ENCODE measurements around the gene PIK3R2. TPM values are rescaled to one million over a fixed set of nuclear protein-coding genes. Genes with fewer than 3 reads are reported as not detected.
A peak's percentile ranks its signal among the peaks of the same experiment; 100 is the strongest.

The PIK3R2 gene
- total RNA-seq, 4 donors from 2014 or later = 19.7 to 45.4 (median 28.2) TPM

- TF ChIP-seq POLR2A (IDR thresholded peaks at IDR 0.05) = no peak
- Histone ChIP-seq H3K27ac (no peak overlapping the region), H3K36me3 (peaks cover 0 to 33% (median 0%) of the 10 kb centered on the region in 3 donors)
Measured at GRCh38 chr19:18196511-18196845, 43.5 kb downstream of the PIK3R2 start.

GRCh38 chr19:18197306-18197705, 44.3 kb downstream of the PIK3R2 start:
- H3K36me3 ChIP-seq = peaks cover 0 to 33% (median 0%) of the 10 kb centered on the region in 3 donors
- H3K27ac ChIP-seq = no peak overlapping the region
- TF ChIP-seq CTCF (IDR thresholded peaks at IDR 0.05) = no peak
- TF ChIP-seq POLR2A (IDR thresholded peaks at IDR 0.05) = no peak

More at GRCh38 chr19:18196511-18196845, 43.5 kb downstream of the PIK3R2 start:
- H3K4me1 ChIP-seq = peaks cover 0 to 16% (median 12%) of the 10 kb centered on the region in 4 donors
- no peak overlapping the region for H3K4me3 ChIP-seq
- H3K9me3 ChIP-seq = peaks cover 0 to 4% (median 0%) of the 10 kb centered on the region in 4 donors
- no peaks in the 10 kb centered on the region for H3K27me3 ChIP-seq
- DNase-seq = no peak

GRCh38 chr19:18197941-18198340, 45.0 kb downstream of the PIK3R2 start:
- no peaks in the 10 kb centered on the region for H3K27me3 ChIP-seq
- TF ChIP-seq CTCF (IDR thresholded peaks at IDR 0.05) (no peak), POLR2A (IDR thresholded peaks at IDR 0.05) (no peak)
- DNase-seq = no peak
- peaks cover 0 to 4% (median 0%) of the 10 kb centered on the region in 4 donors for H3K9me3 ChIP-seq
- H3K27ac ChIP-seq = no peak overlapping the region
- H3K36me3 ChIP-seq = peaks cover 0 to 33% (median 0%) of the 10 kb centered on the region in 3 donors
- no peak overlapping the region for H3K4me3 ChIP-seq
- peaks cover 0 to 24% (median 15%) of the 10 kb centered on the region in 4 donors for H3K4me1 ChIP-seq

More at GRCh38 chr19:18197306-18197705, 44.3 kb downstream of the PIK3R2 start:
- DNase-seq = no peak
- Histone ChIP-seq H3K4me1 (peaks cover 0 to 18% (median 12%) of the 10 kb centered on the region in 4 donors), H3K27me3 (no peaks in the 10 kb centered on the region), H3K4me3 (no peak overlapping the region), H3K9me3 (peaks cover 0 to 4% (median 0%) of the 10 kb centered on the region in 4 donors)

- TF ChIP-seq CTCF (IDR thresholded peaks at IDR 0.05) (no peak), POLR2A (IDR thresholded peaks at IDR 0.05) (no peak)
- Histone ChIP-seq H3K4me1 (peaks cover 0 to 28% (median 19%) of the 10 kb centered on the region in 4 donors), H3K36me3 (peaks cover 0 to 33% (median 0%) of the 10 kb centered on the region in 3 donors), H3K9me3 (peaks cover 0 to 4% (median 0%) of the 10 kb centered on the region in 4 donors), H3K27me3 (no peaks in the 10 kb centered on the region), H3K27ac (no peak overlapping the region), H3K4me3 (no peak overlapping the region)
- no peak for DNase-seq
Measured at GRCh38 chr19:18198374-18198773, 45.4 kb downstream of the PIK3R2 start.

- H3K27ac ChIP-seq = no peak overlapping the region
- H3K4me3 ChIP-seq = no peak overlapping the region
- H3K27me3 ChIP-seq = no peaks in the 10 kb centered on the region
- peaks cover 0 to 18% (median 0%) of the 10 kb centered on the region in 3 donors for H3K36me3 ChIP-seq
- peaks cover 0 to 26% (median 9%) of the 10 kb centered on the region in 4 donors for H3K4me1 ChIP-seq
- peak in 1 of 3 donors; percentile 44 for DNase-seq
- no peaks in the 10 kb centered on the region for H3K9me3 ChIP-seq
- TF ChIP-seq POLR2A (IDR thresholded peaks at IDR 0.05) (no peak), CTCF (IDR thresholded peaks at IDR 0.05) (no peak)
Measured at GRCh38 chr19:18202397-18202777, 49.4 kb downstream of the PIK3R2 start.

- H3K9me3 ChIP-seq = no peaks in the 10 kb centered on the region
- peaks cover 0 to 16% (median 0%) of the 10 kb centered on the region in 3 donors for H3K36me3 ChIP-seq
- TF ChIP-seq CTCF (IDR thresholded peaks at IDR 0.05) = peak in 5 of 6 experiments; percentile 16 to 28 (median 27)
- TF ChIP-seq POLR2A (IDR thresholded peaks at IDR 0.05) = no peak
- H3K4me3 ChIP-seq = peak overlapping the region; percentile 47 to 83 (median 76)
- no peaks in the 10 kb centered on the region for H3K27me3 ChIP-seq
- H3K4me1 ChIP-seq = peaks cover 0 to 26% (median 9%) of the 10 kb centered on the region in 4 donors
- peak overlapping the region in 3 of 4 donors; percentile 64 to 84 (median 76) for H3K27ac ChIP-seq
- DNase-seq = peak in 1 of 3 donors; percentile 59
Measured at GRCh38 chr19:18202778-18203407, 49.9 kb downstream of the PIK3R2 start.

All from Peyer's patch (tissue), 4 donors.